Kidney glomerular epithelial cell (primary cell): ENCODE measurements around the gene PRCD.

Source experiments
- DNase-seq: peaks from one replicate; lab custom pipeline; 2025; lab: John Stamatoyannopoulos, UW

PRCD gene

GRCh38 chr17:76540381-76541300 lies 797 bp downstream of the PRCD start:
- peak; percentile 98 for DNase-seq

- DNase-seq = no peak
Observed at GRCh38 chr17:76541739-76542454, 2.1 kb downstream of the PRCD start.

- no peak for DNase-seq
Observed at GRCh38 chr17:76542566-76542971, 2.7 kb downstream of the PRCD start.

GRCh38 chr17:76542984-76543383 lies 3.1 kb downstream of the PRCD start:
- DNase-seq = no peak

- DNase-seq = no peak
Observed at GRCh38 chr17:76543482-76543825, 3.6 kb downstream of the PRCD start.

GRCh38 chr17:76543826-76544545 lies 4.1 kb downstream of the PRCD start:
- no peak for DNase-seq

- no peak for DNase-seq
Observed at GRCh38 chr17:76544546-76545365, 4.9 kb downstream of the PRCD start.

GRCh38 chr17:76545918-76546555 lies 6.2 kb downstream of the PRCD start:
- DNase-seq = no peak

GRCh38 chr17:76546556-76547182 lies 6.8 kb downstream of the PRCD start:
- no peak for DNase-seq

GRCh38 chr17:76547183-76547641 lies 7.4 kb downstream of the PRCD start:
- DNase-seq = peak; percentile 36

- no peak for DNase-seq
Observed at GRCh38 chr17:76547642-76548202, 7.9 kb downstream of the PRCD start.

- DNase-seq = no peak
Observed at GRCh38 chr17:76548378-76549214, 8.8 kb downstream of the PRCD start.

GRCh38 chr17:76549215-76549518 lies 9.3 kb downstream of the PRCD start:
- no peak for DNase-seq

- no peak for DNase-seq
Observed at GRCh38 chr17:76549539-76549938, 9.7 kb downstream of the PRCD start.

- DNase-seq = peak; percentile 29
Observed at GRCh38 chr17:76550712-76551615, 11.1 kb downstream of the PRCD start.

- DNase-seq = no peak
Observed at GRCh38 chr17:76551685-76552084, 11.8 kb downstream of the PRCD start.

GRCh38 chr17:76553178-76553908 lies 13.5 kb downstream of the PRCD start:
- DNase-seq = no peak

- DNase-seq = peak; percentile 29
Observed at GRCh38 chr17:76554131-76554530, 14.3 kb downstream of the PRCD start.
